GM23338 (cell line): ENCODE results near the gene RNF8. TPM values are rescaled to one million over a fixed set of nuclear protein-coding genes. Genes with fewer than 3 reads are reported as not detected.

Source experiments
- ATAC-seq: fragments of 200-7000 bp; cut with Tn5 transposase; 3 replicates; pipeline ENCODE4 v1.9.1; 2020
- DNase-seq: peaks from one replicate; pipeline ENCODE4 v3.0.0-alpha.2; 2015; ENCODE audit warnings: low spot score
- H2AFZ ChIP-seq: fragments of 200-600 bp; sonication (generic); 2 replicates; pipeline ENCODE4 v1.8.0; 2016; ENCODE audit warnings: antibody characterized with exemption, mild to moderate bottlenecking, moderate library complexity
- H3F3A ChIP-seq: fragments of 200-600 bp; sonication (generic); replicated peaks from 2 replicates; pipeline ENCODE4 v1.8.0; 2017; ENCODE audit warnings: antibody characterized with exemption, mixed run types, low read depth
- H3K27ac ChIP-seq: fragments of 200-600 bp; sonication (generic); 2 replicates; pipeline ENCODE4 v1.6.1; 2016; ENCODE audit warnings: low read depth
- H3K27me3 ChIP-seq: fragments of 200-600 bp; sonication (generic); 2 replicates; pipeline ENCODE4 v1.8.0; 2016; ENCODE audit warnings: mild to moderate bottlenecking, mixed run types, moderate library complexity; ENCODE audit not compliant: insufficient read depth
- H3K36me3 ChIP-seq: fragments of 200-600 bp; sonication (generic); 2 replicates; pipeline ENCODE4 v1.8.0; 2016; ENCODE audit warnings: mild to moderate bottlenecking; ENCODE audit not compliant: insufficient read depth
- H3K4me1 ChIP-seq: fragments of 200-600 bp; sonication (generic); 2 replicates; pipeline ENCODE4 v1.8.0; 2016; ENCODE audit warnings: mild to moderate bottlenecking, moderate library complexity; ENCODE audit not compliant: insufficient read depth
- H3K4me2 ChIP-seq: fragments of 200-600 bp; sonication (generic); 2 replicates; pipeline ENCODE4 v1.7.1; 2017; ENCODE audit warnings: mixed run types
- H3K4me3 ChIP-seq: fragments of 200-600 bp; sonication (generic); 2 replicates; pipeline ENCODE4 v1.6.1; 2016; ENCODE audit warnings: mixed run types
- H3K79me2 ChIP-seq: fragments of 200-600 bp; sonication (generic); replicated peaks from 2 replicates; pipeline ENCODE4 v1.8.0; 2017; ENCODE audit warnings: mild to moderate bottlenecking; ENCODE audit not compliant: insufficient read depth
- H3K9me2 ChIP-seq: fragments of 200-600 bp; sonication (generic); 2 replicates; pipeline ENCODE4 v1.8.0; 2017; ENCODE audit not compliant: insufficient read depth
- H4K20me1 ChIP-seq: fragments of 200-600 bp; sonication (generic); replicated peaks from 2 replicates; pipeline ENCODE4 v1.8.0; 2017; ENCODE audit warnings: mild to moderate bottlenecking; ENCODE audit not compliant: insufficient read depth
- H3K27ac Mint-ChIP-seq: 2 replicates; pipeline ENCODE4 v1.8.0; 2020; ENCODE audit warnings: inconsistent platforms, mild to moderate bottlenecking, moderate library complexity, mixed read lengths
- H3K27me3 Mint-ChIP-seq: 3 replicates; pipeline ENCODE4 v1.8.0; 2022; ENCODE audit warnings: low read depth, mild to moderate bottlenecking, moderate library complexity, mixed read lengths, inconsistent platforms; ENCODE audit not compliant: insufficient read depth, poor library complexity
- H3K36me3 Mint-ChIP-seq: 3 replicates; pipeline ENCODE4 v1.8.0; 2021; ENCODE audit warnings: low read depth, mild to moderate bottlenecking, inconsistent platforms, moderate library complexity, mixed read lengths
- H3K4me1 Mint-ChIP-seq: 3 replicates; pipeline ENCODE4 v1.8.0; 2020; ENCODE audit warnings: mild to moderate bottlenecking, inconsistent platforms, mixed read lengths
- H3K4me3 Mint-ChIP-seq: 3 replicates; pipeline ENCODE4 v1.8.0; 2021; ENCODE audit warnings: moderate library complexity, mild to moderate bottlenecking, inconsistent platforms, mixed read lengths
- H3K9me3 Mint-ChIP-seq: 3 replicates; pipeline ENCODE4 v1.8.0; 2020; ENCODE audit warnings: moderate library complexity, mild to moderate bottlenecking, inconsistent platforms, mixed read lengths
- CREB1 ChIP-seq: fragments of 250-450 bp; sonication (Bioruptor Pico); IDR thresholded peaks from 2 replicates; pipeline ENCODE4 v1.5.0; 2020; ENCODE audit warnings: low read depth, mild to moderate bottlenecking, moderate library complexity
- ETS1 ChIP-seq: IDR thresholded peaks from 2 replicates; pipeline ENCODE4 v1.6.1; 2016; ENCODE audit warnings: antibody characterized with exemption
- EZH2 ChIP-seq: fragments of 200-600 bp; sonication (generic); IDR thresholded peaks from one replicate; pipeline ENCODE4 v1.8.0; 2017; ENCODE audit warnings: antibody characterized with exemption, mild to moderate bottlenecking, low read depth; ENCODE audit not compliant: unreplicated experiment
- JUNB ChIP-seq: IDR thresholded peaks from one replicate; pipeline ENCODE4 v1.6.1; 2016; ENCODE audit warnings: antibody characterized with exemption; ENCODE audit not compliant: unreplicated experiment
- NANOG ChIP-seq: IDR thresholded peaks from 2 replicates; pipeline ENCODE4 v1.6.1; 2016; ENCODE audit warnings: antibody characterized with exemption, borderline replicate concordance
- POLR2AphosphoS5 ChIP-seq: IDR thresholded peaks from 2 replicates; pipeline ENCODE4 v1.6.1; 2016; ENCODE audit warnings: antibody characterized with exemption, low read depth
- ZNF114 ChIP-seq: fragments of 250-450 bp; sonication (Bioruptor Pico); IDR thresholded peaks from 2 replicates; pipeline ENCODE4 v1.5.0; 2020; ENCODE audit warnings: mild to moderate bottlenecking, moderate library complexity
- ZNF331 ChIP-seq: fragments of 250-450 bp; sonication (Bioruptor Pico); IDR thresholded peaks from 2 replicates; pipeline ENCODE4 v1.5.0; 2020; ENCODE audit warnings: low read depth, mild to moderate bottlenecking, moderate library complexity
- polyA plus RNA-seq: library from polyadenylated mRNA; unstranded; fragments of >200 nt; fragmentation: Nextera tagmentation; extraction: Ambion mirVana; gene quantifications from 2 replicates; pipeline ENCODE4 v1.2.1, GENCODE V29; 2016
- total RNA-seq: library from RNA; depleted of rRNA; stranded (reverse); fragments of >200 nt; shearing (Covaris generic); gene quantifications from 2 replicates; pipeline ENCODE4 v1.2.3, GENCODE V29; 2014
- TF ChIP-seq, protein P1 (sequence below): IDR thresholded peaks from one replicate; pipeline ENCODE4 v1.6.1; 2018; ENCODE audit warnings: antibody characterized with exemption; ENCODE audit not compliant: unreplicated experiment

RNF8 gene
- total and polyA plus RNA-seq, 2 experiments from 2014 or later = 41.6 to 55.2 TPM

DNA sequence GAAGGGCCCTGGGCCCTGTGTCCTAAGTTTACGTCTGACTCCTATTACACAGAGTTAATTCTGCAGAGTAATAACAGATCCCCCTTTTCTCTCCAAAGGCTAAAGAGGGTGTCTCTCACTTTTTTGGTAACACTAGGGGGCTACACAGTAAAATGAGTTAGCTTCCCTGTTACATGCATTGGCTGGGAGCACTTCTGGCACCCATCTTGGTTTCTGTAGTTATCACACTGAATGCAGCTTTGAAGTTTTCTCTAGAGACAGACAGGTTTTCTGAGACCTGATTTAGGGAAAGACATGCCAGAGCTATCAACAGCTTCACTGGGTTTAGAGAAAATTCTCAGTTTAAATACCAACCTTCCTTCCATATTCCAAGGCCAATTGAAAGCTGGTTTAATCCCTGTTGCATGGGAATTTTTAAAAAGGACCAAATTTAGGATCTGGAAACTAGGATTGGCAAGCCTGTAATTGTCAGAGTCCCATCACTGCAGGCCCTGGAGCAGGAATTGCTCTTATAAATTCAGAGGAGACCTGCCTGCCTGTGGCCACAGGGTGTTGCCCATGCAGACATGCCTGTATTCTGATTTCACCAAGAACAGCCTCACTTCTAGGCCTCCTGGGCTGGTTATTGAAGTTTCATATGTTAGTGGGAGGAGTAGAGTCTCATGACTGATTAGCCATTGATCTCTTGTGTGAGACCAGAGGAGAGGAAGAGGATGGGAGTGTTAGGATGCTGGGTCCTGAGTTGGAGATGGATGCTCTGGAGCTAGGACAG lies 29.4 kb downstream of the RNF8 start:
- H3F3A ChIP-seq = no peaks in the 10 kb centered on the region
- H3K27ac ChIP-seq = no peak overlapping the region
- no peaks in the 10 kb centered on the region for H3K4me1 ChIP-seq
- H3K27me3 ChIP-seq = no peaks in the 10 kb centered on the region
- H3K9me2 ChIP-seq = no peaks in the 10 kb centered on the region
- Mint-ChIP-seq H3K27ac (no peak overlapping the region), H3K36me3 (peaks cover 12% of the 10 kb centered on the region), H3K4me3 (no peak overlapping the region), H3K9me3 (no peaks in the 10 kb centered on the region), H3K27me3 (peaks cover 6% of the 10 kb centered on the region), H3K4me1 (no peaks in the 10 kb centered on the region)
- no peaks in the 10 kb centered on the region; the same call in 1 of the 2 replicates for H4K20me1 ChIP-seq
- TF ChIP-seq JUNB (no peak), POLR2AphosphoS5 (no peak), NANOG (no peak), CREB1 (CRISPR knock-in tag) (no peak), ZNF114 (CRISPR knock-in tag) (no peak), EZH2 (no peak), ZNF331 (CRISPR knock-in tag) (no peak), ETS1 (no peak)
- no peaks in the 10 kb centered on the region for H3K79me2 ChIP-seq
- no peak overlapping the region for H3K4me2 ChIP-seq
- DNase-seq (peak; percentile 27), ATAC-seq (no peak; the same call in 2 of the 3 replicates)
- H3K4me3 ChIP-seq = no peak overlapping the region
- peaks cover 11% of the 10 kb centered on the region; the same call in 1 of the 2 replicates for H3K36me3 ChIP-seq
- no peak overlapping the region for H2AFZ ChIP-seq

DNA sequence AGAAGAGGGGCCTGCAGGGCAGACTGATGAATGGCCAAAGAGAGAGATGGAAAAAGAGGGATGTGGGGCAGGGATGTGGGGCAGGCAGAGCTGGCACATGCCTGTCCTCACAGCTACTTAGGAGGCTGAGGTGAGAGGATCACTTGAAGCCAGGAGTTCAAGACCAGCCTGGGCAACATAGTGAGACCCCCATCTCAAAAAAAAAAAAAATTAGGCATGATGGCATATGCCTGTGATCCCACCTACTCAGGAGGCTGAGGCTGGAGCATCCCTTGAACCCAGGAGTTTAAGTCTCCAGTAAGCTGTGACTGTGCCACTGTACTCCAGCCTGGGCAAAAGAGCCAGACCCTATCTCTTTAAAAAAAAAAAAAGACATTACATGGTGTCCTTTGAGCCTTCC lies 34.8 kb downstream of the RNF8 start:
- TF ChIP-seq, protein P1, sequence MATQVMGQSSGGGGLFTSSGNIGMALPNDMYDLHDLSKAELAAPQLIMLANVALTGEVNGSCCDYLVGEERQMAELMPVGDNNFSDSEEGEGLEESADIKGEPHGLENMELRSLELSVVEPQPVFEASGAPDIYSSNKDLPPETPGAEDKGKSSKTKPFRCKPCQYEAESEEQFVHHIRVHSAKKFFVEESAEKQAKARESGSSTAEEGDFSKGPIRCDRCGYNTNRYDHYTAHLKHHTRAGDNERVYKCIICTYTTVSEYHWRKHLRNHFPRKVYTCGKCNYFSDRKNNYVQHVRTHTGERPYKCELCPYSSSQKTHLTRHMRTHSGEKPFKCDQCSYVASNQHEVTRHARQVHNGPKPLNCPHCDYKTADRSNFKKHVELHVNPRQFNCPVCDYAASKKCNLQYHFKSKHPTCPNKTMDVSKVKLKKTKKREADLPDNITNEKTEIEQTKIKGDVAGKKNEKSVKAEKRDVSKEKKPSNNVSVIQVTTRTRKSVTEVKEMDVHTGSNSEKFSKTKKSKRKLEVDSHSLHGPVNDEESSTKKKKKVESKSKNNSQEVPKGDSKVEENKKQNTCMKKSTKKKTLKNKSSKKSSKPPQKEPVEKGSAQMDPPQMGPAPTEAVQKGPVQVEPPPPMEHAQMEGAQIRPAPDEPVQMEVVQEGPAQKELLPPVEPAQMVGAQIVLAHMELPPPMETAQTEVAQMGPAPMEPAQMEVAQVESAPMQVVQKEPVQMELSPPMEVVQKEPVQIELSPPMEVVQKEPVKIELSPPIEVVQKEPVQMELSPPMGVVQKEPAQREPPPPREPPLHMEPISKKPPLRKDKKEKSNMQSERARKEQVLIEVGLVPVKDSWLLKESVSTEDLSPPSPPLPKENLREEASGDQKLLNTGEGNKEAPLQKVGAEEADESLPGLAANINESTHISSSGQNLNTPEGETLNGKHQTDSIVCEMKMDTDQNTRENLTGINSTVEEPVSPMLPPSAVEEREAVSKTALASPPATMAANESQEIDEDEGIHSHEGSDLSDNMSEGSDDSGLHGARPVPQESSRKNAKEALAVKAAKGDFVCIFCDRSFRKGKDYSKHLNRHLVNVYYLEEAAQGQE = no peak
- no peak for DNase-seq
- no peak overlapping the region for H3K27ac Mint-ChIP-seq
- Histone ChIP-seq H4K20me1 (no peaks in the 10 kb centered on the region; the same call in 1 of the 2 replicates), H3K4me3 (no peak overlapping the region), H3K27me3 (no peaks in the 10 kb centered on the region), H3K27ac (no peak overlapping the region), H3K36me3 (peaks cover 20% of the 10 kb centered on the region; the same call in 1 of the 2 replicates), H3K4me1 (no peaks in the 10 kb centered on the region), H3F3A (no peaks in the 10 kb centered on the region), H3K79me2 (no peaks in the 10 kb centered on the region), H3K4me2 (no peak overlapping the region), H2AFZ (no peak overlapping the region), H3K9me2 (no peaks in the 10 kb centered on the region)
- peaks cover 5% of the 10 kb centered on the region; the same call in 1 of the 3 replicates for H3K36me3 Mint-ChIP-seq
- ATAC-seq = no peak
- no peaks in the 10 kb centered on the region for H3K9me3 Mint-ChIP-seq
- no peaks in the 10 kb centered on the region for H3K27me3 Mint-ChIP-seq
- H3K4me1 Mint-ChIP-seq = no peaks in the 10 kb centered on the region
- H3K4me3 Mint-ChIP-seq = no peak overlapping the region
